ENCODE results near the gene DPP6. TPM values are rescaled to one million over a fixed set of nuclear protein-coding genes. Genes with fewer than 3 reads are reported as not detected.

The DPP6 gene
- total RNA-seq, 1 experiment from 2014 or later = not detected

DNA sequence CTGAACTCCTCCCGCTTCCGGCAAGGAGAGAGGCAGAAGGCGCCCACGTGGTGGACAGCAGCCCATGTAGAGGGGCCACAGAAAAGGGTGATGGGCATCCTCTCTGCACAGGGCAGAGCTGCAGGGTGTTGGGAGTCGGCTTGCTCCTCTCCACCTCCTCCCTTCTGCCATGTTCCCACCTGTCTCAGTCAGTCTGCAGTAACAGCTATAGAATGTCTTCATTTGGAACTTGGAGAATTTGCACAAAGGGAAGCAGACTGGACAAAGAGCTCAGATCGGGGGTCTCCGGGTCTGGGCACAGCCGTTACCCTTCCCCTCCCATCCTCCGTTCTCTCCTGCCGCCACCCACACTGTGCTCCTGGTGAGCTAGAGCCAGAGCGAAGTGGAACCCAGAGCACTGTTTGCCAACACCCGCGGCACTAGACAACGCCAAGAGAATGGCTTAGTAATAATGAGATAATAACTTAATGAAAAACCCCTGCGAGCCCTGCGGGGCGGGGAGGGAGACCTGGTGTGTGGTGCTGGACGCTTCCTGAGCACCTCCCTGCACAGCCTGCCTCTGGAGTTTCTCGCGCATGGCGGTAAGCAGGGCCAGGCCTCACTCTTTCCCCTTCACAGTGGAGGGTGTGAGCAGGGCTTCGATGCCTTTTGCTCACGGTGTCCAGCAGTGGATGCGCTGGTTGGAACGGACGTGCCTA, 696.0 kb downstream of the DPP6 start:
- intact Hi-C loops (cut with micrococcal nuclease; ENCODE audit: unreplicated experiment) = no loop called here
- POLR2A ChIA-PET = no interaction called here

DNA sequence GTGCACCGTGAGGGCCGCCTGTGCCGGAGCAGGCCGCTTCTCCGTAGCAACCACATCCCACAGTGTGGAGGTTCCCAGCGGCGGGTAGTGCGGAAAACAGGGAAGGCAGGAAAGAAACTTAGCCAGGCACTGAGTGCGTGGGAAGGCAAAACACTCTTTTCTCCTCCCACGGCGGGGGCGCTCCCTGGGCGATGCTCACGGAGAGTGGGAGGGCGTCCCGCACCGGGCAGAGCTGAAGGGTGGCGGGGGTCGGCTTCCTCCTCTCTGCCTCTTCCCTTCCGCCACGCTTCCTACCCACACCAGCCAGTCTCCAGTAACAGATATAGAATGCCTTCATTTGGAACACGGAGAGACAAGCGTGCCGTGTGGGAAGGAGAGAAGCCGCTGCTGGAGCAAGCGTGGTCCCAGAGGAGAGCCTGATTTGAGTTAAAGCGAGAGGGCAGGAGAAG, 698.2 kb downstream of the DPP6 start:
- Histone ChIP-seq H3K27me3 (ENCODE audit: control insufficient read depth, insufficient read depth, low read length) (no peaks in the 10 kb centered on the region; the same call in 1 of the 2 replicates), H3K4me1 (ENCODE audit: control insufficient read depth, insufficient read depth, low read length) (no peaks in the 10 kb centered on the region), H3K9me3 (ENCODE audit: control insufficient read depth, insufficient read depth, low read depth, low read length) (no peaks in the 10 kb centered on the region), H3K4me3 (ENCODE audit: low read depth in 2 of 2, low read length in 2 of 2) (no peak overlapping the region), H3K36me3 (ENCODE audit: control insufficient read depth, insufficient read depth, low read length) (no peaks in the 10 kb centered on the region), H3K27ac (ENCODE audit: low read length) (no peak overlapping the region)
- intact Hi-C loops (cut with micrococcal nuclease; ENCODE audit: unreplicated experiment) (no loop called here), in situ Hi-C loops (cut with HindIII; ENCODE audit: low pct_unique_long_range_greater_than_20kb, low sequenced_read_pairs) (no loop called here)
- no peak for ATAC-seq
- CTCF ChIA-PET = no interaction called here
- no TSS peak for BruUV-seq (replicated peaks)
- POLR2A ChIA-PET = no interaction called here
- no peak for DNase-seq (ENCODE audit: low read depth, low spot score)
- TF ChIP-seq SIN3A (IDR thresholded peaks at IDR 0.05; ENCODE audit: borderline replicate concordance, insufficient read depth, low read depth, low read length) (no peak), TCF7L2 (IDR thresholded peaks at IDR 0.05; ENCODE audit: low read depth, low read length) (no peak), POLR2AphosphoS5 (IDR thresholded peaks at IDR 0.05; ENCODE audit: low read depth, low read length) (no peak)
- TF ChIP-seq, protein P1, sequence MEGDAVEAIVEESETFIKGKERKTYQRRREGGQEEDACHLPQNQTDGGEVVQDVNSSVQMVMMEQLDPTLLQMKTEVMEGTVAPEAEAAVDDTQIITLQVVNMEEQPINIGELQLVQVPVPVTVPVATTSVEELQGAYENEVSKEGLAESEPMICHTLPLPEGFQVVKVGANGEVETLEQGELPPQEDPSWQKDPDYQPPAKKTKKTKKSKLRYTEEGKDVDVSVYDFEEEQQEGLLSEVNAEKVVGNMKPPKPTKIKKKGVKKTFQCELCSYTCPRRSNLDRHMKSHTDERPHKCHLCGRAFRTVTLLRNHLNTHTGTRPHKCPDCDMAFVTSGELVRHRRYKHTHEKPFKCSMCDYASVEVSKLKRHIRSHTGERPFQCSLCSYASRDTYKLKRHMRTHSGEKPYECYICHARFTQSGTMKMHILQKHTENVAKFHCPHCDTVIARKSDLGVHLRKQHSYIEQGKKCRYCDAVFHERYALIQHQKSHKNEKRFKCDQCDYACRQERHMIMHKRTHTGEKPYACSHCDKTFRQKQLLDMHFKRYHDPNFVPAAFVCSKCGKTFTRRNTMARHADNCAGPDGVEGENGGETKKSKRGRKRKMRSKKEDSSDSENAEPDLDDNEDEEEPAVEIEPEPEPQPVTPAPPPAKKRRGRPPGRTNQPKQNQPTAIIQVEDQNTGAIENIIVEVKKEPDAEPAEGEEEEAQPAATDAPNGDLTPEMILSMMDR (IDR thresholded peaks at IDR 0.05) = no peak
- TF ChIP-seq, protein P2, sequence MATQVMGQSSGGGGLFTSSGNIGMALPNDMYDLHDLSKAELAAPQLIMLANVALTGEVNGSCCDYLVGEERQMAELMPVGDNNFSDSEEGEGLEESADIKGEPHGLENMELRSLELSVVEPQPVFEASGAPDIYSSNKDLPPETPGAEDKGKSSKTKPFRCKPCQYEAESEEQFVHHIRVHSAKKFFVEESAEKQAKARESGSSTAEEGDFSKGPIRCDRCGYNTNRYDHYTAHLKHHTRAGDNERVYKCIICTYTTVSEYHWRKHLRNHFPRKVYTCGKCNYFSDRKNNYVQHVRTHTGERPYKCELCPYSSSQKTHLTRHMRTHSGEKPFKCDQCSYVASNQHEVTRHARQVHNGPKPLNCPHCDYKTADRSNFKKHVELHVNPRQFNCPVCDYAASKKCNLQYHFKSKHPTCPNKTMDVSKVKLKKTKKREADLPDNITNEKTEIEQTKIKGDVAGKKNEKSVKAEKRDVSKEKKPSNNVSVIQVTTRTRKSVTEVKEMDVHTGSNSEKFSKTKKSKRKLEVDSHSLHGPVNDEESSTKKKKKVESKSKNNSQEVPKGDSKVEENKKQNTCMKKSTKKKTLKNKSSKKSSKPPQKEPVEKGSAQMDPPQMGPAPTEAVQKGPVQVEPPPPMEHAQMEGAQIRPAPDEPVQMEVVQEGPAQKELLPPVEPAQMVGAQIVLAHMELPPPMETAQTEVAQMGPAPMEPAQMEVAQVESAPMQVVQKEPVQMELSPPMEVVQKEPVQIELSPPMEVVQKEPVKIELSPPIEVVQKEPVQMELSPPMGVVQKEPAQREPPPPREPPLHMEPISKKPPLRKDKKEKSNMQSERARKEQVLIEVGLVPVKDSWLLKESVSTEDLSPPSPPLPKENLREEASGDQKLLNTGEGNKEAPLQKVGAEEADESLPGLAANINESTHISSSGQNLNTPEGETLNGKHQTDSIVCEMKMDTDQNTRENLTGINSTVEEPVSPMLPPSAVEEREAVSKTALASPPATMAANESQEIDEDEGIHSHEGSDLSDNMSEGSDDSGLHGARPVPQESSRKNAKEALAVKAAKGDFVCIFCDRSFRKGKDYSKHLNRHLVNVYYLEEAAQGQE (IDR thresholded peaks at IDR 0.05; ENCODE audit: insufficient read depth in 1 of 2, low read depth in 2 of 2, low read length in 1 of 2) = no peak

More for the DNA sequence above, 696.0 kb downstream of the DPP6 start:
- Histone ChIP-seq H3K9me3 (ENCODE audit: control insufficient read depth, insufficient read depth, low read depth, low read length) (no peaks in the 10 kb centered on the region), H3K36me3 (ENCODE audit: control insufficient read depth, insufficient read depth, low read length) (no peaks in the 10 kb centered on the region), H3K4me3 (ENCODE audit: low read depth in 2 of 2, low read length in 2 of 2) (no peak overlapping the region), H3K4me1 (ENCODE audit: control insufficient read depth, insufficient read depth, low read length) (no peaks in the 10 kb centered on the region), H3K27me3 (ENCODE audit: control insufficient read depth, insufficient read depth, low read length) (no peaks in the 10 kb centered on the region; the same call in 1 of the 2 replicates), H3K27ac (ENCODE audit: low read length) (no peak overlapping the region)
- no TSS peak for BruUV-seq (replicated peaks)
- in situ Hi-C loops (cut with HindIII; ENCODE audit: low pct_unique_long_range_greater_than_20kb, low sequenced_read_pairs) = no loop called here
- no peak for TF ChIP-seq TCF7L2 (IDR thresholded peaks at IDR 0.05; ENCODE audit: low read depth, low read length)
- TF ChIP-seq, protein P1 (IDR thresholded peaks at IDR 0.05) = no peak
- TF ChIP-seq SIN3A (IDR thresholded peaks at IDR 0.05; ENCODE audit: borderline replicate concordance, insufficient read depth, low read depth, low read length) = no peak
- TF ChIP-seq, protein P2 (IDR thresholded peaks at IDR 0.05; ENCODE audit: insufficient read depth in 1 of 2, low read depth in 2 of 2, low read length in 1 of 2) = no peak
- TF ChIP-seq POLR2AphosphoS5 (IDR thresholded peaks at IDR 0.05; ENCODE audit: low read depth, low read length) = no peak
- CTCF ChIA-PET = no interaction called here
- ATAC-seq (no peak), DNase-seq (ENCODE audit: low read depth, low spot score) (no peak)

Data from Panc1 (cell line).